ENCODE results near the gene MCUR1.
"Not testable (repeated sequence)": the region's sequence is repeated elsewhere in the genome, so short reads cannot be mapped to it uniquely, and the experiment has no call there.

Gene MCUR1

DNA sequence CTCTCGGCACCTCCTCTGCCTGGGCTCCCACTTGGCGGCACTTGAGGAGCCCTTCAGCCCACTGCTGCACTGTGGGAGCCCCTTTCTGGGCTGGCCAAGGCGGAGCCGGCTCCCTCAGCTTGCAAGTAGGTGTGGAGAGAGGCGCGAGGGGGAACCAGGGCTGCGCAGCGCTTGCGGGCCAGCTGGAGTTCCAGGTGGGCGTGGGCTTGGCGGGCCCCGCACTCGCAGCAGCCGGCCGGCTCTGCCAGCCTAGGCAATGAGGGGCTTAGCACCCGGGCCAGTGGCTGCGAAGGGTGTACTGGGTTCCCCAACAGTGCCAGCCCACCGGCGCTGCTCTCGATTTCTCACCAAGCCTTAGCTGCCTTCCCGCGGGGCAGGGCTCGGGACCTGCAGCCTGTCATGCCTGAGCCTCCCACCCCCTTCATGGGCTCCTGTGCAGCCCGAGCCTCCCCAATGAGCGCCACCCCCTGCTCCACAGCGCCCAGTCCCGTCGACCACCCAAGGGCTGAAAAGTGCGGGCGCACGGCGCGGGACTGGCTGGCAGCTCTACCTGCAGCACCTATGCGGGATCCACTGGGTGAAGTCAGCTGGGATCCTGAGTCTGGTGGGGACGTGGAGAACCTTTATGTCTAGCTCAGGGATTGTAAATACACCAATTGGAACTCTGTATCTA is 41.9 kb downstream of the MCUR1 start:
- not testable (repeated sequence) for DNase-seq

DNA sequence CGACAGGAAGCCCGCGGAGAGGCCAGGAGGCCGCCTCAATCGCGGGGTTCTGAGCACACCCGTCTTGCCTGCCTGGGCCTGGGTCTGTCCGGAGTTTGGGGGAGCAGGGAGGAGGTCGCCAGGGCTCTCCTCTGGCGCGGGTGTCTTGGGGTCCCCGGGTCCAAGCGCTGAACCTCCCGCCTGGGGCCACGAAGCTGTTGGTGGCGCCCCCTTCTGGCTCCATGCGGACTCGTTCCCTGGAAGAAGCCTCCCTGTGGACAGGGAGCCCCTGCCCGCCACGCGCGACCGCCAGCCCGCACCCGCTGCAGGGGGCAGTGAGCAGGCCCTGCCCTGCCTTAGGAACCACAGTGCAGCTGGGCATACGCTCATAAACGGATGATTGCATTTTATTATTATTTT is 44.7 kb downstream of the MCUR1 start:
- DNase-seq = no peak

GRCh38 chr6:13769034-13769654 is 45.2 kb downstream of the MCUR1 start:
- DNase-seq = no peak

DNA sequence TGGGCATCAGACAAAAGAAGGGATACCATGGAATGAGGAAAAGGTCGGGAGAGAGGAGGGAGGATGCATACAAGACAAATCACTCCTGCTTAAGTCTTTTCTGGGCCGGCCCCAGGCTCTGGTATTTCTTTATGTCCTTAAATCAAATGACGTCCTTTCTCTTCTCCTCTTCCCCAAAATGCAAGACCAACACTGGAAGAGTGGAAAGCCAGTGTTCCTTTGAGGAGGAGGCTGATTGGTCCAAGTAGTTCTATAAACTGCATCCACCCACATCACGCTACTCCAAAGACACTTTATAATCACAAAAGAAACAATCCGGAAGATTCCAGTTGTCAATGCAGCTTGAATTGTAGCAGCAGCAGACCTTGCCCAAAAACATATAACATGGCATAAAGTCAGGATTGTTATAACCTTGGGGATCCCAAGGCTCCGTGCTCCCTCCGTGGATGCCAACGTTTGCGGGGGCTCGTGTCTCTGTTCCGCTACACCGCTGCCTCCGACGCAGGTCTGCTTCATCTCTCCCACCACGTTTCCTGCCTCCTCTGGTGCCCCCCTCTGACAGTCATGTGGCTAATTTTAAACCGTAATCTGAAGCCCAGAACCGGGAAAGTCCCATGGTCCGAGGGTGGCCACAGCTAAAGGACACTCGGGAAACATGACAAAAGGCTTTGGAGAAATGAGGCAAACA is 47.1 kb downstream of the MCUR1 start:
- DNase-seq = no peak

GRCh38 chr6:13766201-13766634 is 48.1 kb downstream of the MCUR1 start:
- no peak for DNase-seq

- no peak for DNase-seq
Observed at GRCh38 chr6:13765570-13765969, 48.8 kb downstream of the MCUR1 start.

DNA sequence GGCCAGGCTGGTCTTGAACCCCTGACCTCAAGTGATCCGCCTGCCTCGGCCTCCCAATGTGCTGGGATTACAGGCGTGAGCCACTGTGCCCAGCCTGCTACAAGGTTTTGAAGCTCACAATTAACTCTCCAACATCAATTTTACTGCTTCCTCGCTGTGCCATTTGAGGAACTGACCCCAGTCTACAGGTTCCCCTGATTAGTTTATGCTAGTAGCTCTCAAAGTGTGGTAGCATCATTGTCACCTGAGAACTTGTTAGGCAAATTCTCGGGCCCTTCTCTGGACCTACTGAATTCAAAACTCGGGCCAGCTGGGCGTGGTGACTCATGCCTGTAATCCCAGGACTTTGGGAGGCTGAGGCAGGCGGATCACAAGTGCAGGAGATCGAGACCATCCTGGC is 49.4 kb downstream of the MCUR1 start:
- no peak for DNase-seq

GRCh38 chr6:13763740-13764381 is 50.5 kb downstream of the MCUR1 start:
- DNase-seq = no peak

DNA sequence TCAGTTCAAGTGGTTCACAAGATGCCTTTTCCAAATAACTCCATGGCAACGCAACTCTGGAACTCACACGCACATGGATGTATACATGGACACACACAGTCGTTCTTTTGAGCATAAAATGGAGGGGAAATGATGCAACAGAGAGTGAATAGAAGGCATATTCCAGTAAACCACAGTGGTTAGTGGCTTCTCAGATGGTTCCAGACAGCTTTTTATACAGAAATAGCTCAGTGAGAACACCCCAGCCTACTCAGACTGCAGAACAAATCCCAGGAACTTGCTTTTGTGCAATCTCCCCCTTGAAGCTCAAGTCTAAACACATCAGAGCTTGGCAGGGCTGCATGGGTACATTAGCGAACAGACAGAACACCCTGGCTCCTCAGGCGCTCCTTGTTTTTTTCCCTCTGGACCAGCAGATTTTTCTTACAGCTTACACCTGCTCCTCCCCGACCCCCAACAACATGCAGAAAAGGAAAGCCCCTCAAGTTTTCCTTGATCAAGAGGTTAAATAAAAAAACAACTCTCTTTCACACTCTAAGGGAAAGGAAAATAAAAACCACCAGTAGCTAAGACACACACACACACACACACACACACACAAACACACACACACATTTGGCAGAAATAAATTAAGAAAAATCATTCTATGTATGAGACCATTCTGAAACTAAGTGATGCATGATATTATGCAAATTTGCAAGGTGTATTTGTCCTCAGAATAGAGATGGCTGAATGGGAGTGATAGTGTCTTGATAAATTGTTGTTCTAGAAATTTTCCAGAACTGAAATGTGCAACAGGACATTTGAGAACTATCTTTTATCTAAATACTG is 51.5 kb downstream of the MCUR1 start:
- no peak for DNase-seq

GRCh38 chr6:13761361-13762036 is 52.9 kb downstream of the MCUR1 start:
- DNase-seq = no peak

- no peak for DNase-seq
Observed at GRCh38 chr6:13760307-13761304, 53.8 kb downstream of the MCUR1 start.

- DNase-seq = no peak
Observed at GRCh38 chr6:13759025-13759424, 55.3 kb downstream of the MCUR1 start.

DNA sequence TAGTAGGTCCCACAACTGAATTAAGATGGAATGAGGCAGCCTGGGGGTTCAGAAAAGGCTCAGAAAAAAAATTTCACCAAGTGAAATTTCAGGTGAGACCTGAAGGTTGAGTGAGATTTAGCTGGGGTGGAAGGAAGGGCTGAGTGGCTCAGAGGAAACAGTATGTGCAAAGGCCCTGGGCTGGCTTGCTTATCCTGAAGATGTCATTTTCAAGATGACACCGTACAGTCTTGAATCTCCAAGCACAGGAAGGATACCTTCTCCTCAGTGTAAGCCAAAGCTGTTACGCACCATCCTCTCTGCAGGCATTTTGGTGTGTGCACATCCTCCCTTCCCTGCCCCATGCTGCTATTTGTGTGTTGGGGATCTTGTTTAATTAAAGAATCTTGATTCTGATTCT is 59.7 kb downstream of the MCUR1 start:
- DNase-seq = no peak

GRCh38 chr6:13743736-13744127 is 70.6 kb downstream of the MCUR1 start:
- no peak for DNase-seq

- DNase-seq = no peak
Observed at GRCh38 chr6:13742961-13743735, 71.2 kb downstream of the MCUR1 start.

DNA sequence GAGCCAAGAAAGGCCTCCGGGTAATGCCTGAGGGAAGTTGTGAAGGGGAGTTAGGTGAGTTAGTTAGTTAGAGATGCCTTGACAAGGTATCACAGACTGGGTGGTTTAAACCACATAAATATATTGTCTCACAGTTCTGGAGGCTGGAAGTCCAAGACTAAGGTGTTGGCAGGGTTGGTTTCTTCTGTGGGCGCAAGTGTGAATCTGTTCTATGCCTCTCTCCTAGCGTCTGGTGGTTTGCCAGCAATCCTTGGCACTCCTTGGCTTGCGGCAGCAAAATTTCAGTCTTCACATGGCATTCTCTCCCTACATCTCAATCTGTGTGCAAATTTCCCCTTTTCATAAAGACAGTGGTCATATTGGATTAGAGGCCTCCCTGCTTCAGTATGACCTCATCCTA is 73.0 kb downstream of the MCUR1 start:
- no peak for DNase-seq

Measured in NCI-H2081 treated with DMSO at 0.1 percent for 48 hours (cell line).